OCI-LY7 (cell line): ENCODE measurements around the gene MMP24OS. TPM values are rescaled to one million over a fixed set of nuclear protein-coding genes. Genes with fewer than 3 reads are reported as not detected.

Experiments
- BruUV-seq: library from RNA; stranded (reverse); fragments of 400-500 nt; replicated peaks from 2 replicates; lab custom pipeline; 2021; lab: Mats Ljungman, UMichigan
- CTCF ChIA-PET: fragments of 300-600 bp; sonication (Branson Sonifier 250); formaldehyde crosslinking; loops from one replicate; lab custom pipeline; 2022; ENCODE audit warnings: antibody characterized with exemption; ENCODE audit not compliant: unreplicated experiment; lab: Charles Lee
- POLR2A ChIA-PET: fragments of 300-600 bp; sonication (Branson Sonifier 250); formaldehyde crosslinking; loops from one replicate; lab custom pipeline; 2022; ENCODE audit warnings: antibody characterized with exemption; lab: Charles Lee
- DNase-seq: peaks from one replicate; pipeline ENCODE4 v3.0.0-alpha.2; 2015; ENCODE audit warnings: low spot score
- H2AFZ ChIP-seq: fragments of 200-600 bp; sonication (generic), shearing (Covaris generic); 2 replicates; pipeline ENCODE4 v1.6.1; 2014; ENCODE audit warnings: mild to moderate bottlenecking, antibody characterized with exemption, low read length, moderate library complexity
- H3K27ac ChIP-seq: fragments of 200-600 bp; sonication (generic); 2 replicates; pipeline ENCODE4 v1.5.1; 2014; ENCODE audit warnings: mixed run types, low read depth, mild to moderate bottlenecking, moderate library complexity, low read length, inconsistent platforms; ENCODE audit not compliant: poor library complexity, severe bottlenecking
- H3K36me3 ChIP-seq: fragments of 200-600 bp; sonication (generic); 2 replicates; pipeline ENCODE4 v1.6.1; 2014; ENCODE audit warnings: mild to moderate bottlenecking, antibody characterized with exemption, low read length, moderate library complexity, mixed read lengths; ENCODE audit not compliant: insufficient read depth
- H3K4me1 ChIP-seq: fragments of 200-600 bp; sonication (generic); 2 replicates; pipeline ENCODE4 v1.5.1; 2014; ENCODE audit warnings: mild to moderate bottlenecking, low read length; ENCODE audit not compliant: insufficient read depth, poor library complexity, severe bottlenecking
- H3K4me2 ChIP-seq: fragments of 200-600 bp; sonication (generic); 2 replicates; pipeline ENCODE4 v1.6.1; 2014; ENCODE audit warnings: mild to moderate bottlenecking, low read length
- H3K4me3 ChIP-seq: fragments of 200-600 bp; sonication (generic); 2 replicates; pipeline ENCODE4 v1.5.1; 2014; ENCODE audit warnings: mild to moderate bottlenecking, low read depth, low read length; ENCODE audit not compliant: poor library complexity, severe bottlenecking
- H3K79me2 ChIP-seq: fragments of 200-600 bp; sonication (generic); 2 replicates; pipeline ENCODE4 v1.6.1; 2016; ENCODE audit warnings: low read depth, mild to moderate bottlenecking, low read length, moderate library complexity, mixed read lengths; ENCODE audit not compliant: insufficient read depth
- H3K9me2 ChIP-seq: fragments of 200-600 bp; sonication (generic); 2 replicates; pipeline ENCODE4 v1.6.1; 2016; ENCODE audit warnings: mild to moderate bottlenecking, low read length, mixed read lengths; ENCODE audit not compliant: insufficient read depth
- H3K9me3 ChIP-seq: fragments of 200-600 bp; sonication (generic); 2 replicates; pipeline ENCODE4 v1.6.1; 2014; ENCODE audit warnings: mild to moderate bottlenecking, mixed run types, low read length, mixed read lengths
- H4K20me1 ChIP-seq: fragments of 200-600 bp; sonication (generic); 2 replicates; pipeline ENCODE4 v1.6.1; 2014; ENCODE audit warnings: mild to moderate bottlenecking, antibody characterized with exemption, low read length, moderate library complexity, mixed read lengths; ENCODE audit not compliant: insufficient read depth
- CTCF ChIP-seq: fragments of 200-600 bp; sonication (generic); conservative IDR thresholded peaks from 2 replicates; pipeline ENCODE4 v1.5.1; 2014; ENCODE audit warnings: mild to moderate bottlenecking, antibody characterized with exemption, low read length, moderate library complexity, mixed read lengths
- EZH2phosphoT487 ChIP-seq: fragments of 200-600 bp; sonication (generic); IDR thresholded peaks from 2 replicates; pipeline ENCODE4 v1.6.1; 2018; ENCODE audit warnings: low read depth, borderline replicate concordance, mild to moderate bottlenecking, mixed run types, antibody characterized with exemption, low read length, moderate library complexity, mixed read lengths
- intact Hi-C: fragments of 100-400 bp; cut with micrococcal nuclease; formaldehyde crosslinking; loops from one replicate; pipeline ENCODE4 v1.10.0; 2022; ENCODE audit not compliant: unreplicated experiment
- total RNA-seq, 2 experiments: library from RNA; depleted of rRNA in 1 of 2; stranded (reverse); fragments of >200 nt in 1 of 2; shearing (Covaris generic) in 1 of 2; gene quantifications; 2 replicates each; pipeline ENCODE4 v1.2.3, GENCODE V29; 2014 to 2022

MMP24OS gene
- total RNA-seq, 2 experiments from 2014 or later, result 14.8 to 44.6 TPM

GRCh38 chr20:35320396-35321126 lies 42.6 kb upstream of the MMP24OS start:
- TF ChIP-seq CTCF (no peak), EZH2phosphoT487 (no peak)
- ChIA-PET POLR2A (interaction anchor here (0.5 to 0.7 kb wide), 3 partner anchors 15 to 75 kb away, joined by 3 read pairs; no protein-coding TSS in a partner anchor), CTCF (no interaction called here)
- Histone ChIP-seq H3K4me1 (no peaks in the 10 kb centered on the region), H3K9me3 (no peaks in the 10 kb centered on the region), H4K20me1 (no peaks in the 10 kb centered on the region), H3K9me2 (no peaks in the 10 kb centered on the region), H3K4me2 (no peak overlapping the region), H3K27ac (no peak overlapping the region), H3K79me2 (no peaks in the 10 kb centered on the region), H3K36me3 (no peaks in the 10 kb centered on the region), H2AFZ (no peak overlapping the region), H3K4me3 (no peak overlapping the region)
- intact Hi-C loops, result no loop called here
- BruUV-seq, result no TSS peak
- DNase-seq, result no peak

- no TSS peak for BruUV-seq
- Histone ChIP-seq H3K9me3 (no peaks in the 10 kb centered on the region), H3K4me2 (no peak overlapping the region), H3K9me2 (no peaks in the 10 kb centered on the region), H3K27ac (no peak overlapping the region), H4K20me1 (no peaks in the 10 kb centered on the region), H2AFZ (no peak overlapping the region), H3K79me2 (no peaks in the 10 kb centered on the region), H3K36me3 (no peaks in the 10 kb centered on the region), H3K4me3 (no peak overlapping the region), H3K4me1 (no peaks in the 10 kb centered on the region)
- CTCF ChIA-PET, result no interaction called here
- DNase-seq, result no peak
- TF ChIP-seq EZH2phosphoT487 (no peak), CTCF (no peak)
- intact Hi-C loops, result no loop called here
- POLR2A ChIA-PET, result interaction anchor here (0.6 kb wide), 1 partner anchor 76 kb away, joined by 3 read pairs; no protein-coding TSS in a partner anchor
These were observed 41.9 kb upstream of the MMP24OS start for GRCh38 chr20:35319871-35320197.

DNA sequence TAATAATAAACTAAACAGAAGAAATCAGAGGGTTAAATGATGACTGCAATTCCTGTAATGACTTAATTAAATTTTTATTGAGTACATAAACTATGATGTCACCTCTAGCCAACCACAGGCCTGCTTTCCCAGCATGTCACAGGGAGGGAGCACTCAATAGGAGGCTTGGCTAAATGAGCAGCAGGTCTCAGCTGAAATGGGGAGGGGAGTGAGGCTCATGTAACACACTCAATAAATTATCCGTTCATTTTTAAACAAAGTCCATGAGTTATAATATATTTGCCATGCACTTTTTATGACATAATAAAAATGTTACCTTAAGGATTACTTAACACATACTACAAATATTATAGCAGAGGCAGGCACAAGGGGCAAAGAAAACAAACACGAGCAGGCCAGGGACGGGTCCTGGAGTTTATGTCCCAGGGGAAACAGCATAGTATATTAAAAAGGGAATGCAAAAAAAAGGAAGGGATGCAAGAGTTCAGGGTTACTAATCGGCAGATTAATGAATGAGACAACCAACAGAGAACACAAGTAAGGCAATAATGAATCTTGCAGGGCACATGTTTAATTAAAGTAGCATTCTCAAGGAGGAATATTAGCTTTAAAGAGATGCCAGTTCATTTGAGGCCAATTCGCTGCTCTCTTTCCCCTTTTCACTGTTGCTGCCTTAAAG lies 41.4 kb upstream of the MMP24OS start:
- Histone ChIP-seq H3K4me1 (no peaks in the 10 kb centered on the region), H2AFZ (no peak overlapping the region), H3K4me2 (no peak overlapping the region), H3K79me2 (no peaks in the 10 kb centered on the region), H4K20me1 (no peaks in the 10 kb centered on the region), H3K9me2 (no peaks in the 10 kb centered on the region), H3K4me3 (no peak overlapping the region), H3K27ac (no peak overlapping the region), H3K9me3 (no peaks in the 10 kb centered on the region), H3K36me3 (no peaks in the 10 kb centered on the region)
- intact Hi-C loops, result no loop called here
- ChIA-PET CTCF (no interaction called here), POLR2A (interaction anchor here (0.7 kb wide), 1 partner anchor 35 kb away, joined by 4 read pairs; no protein-coding TSS in a partner anchor)
- DNase-seq, result no peak
- no TSS peak for BruUV-seq
- TF ChIP-seq CTCF (no peak), EZH2phosphoT487 (no peak)
